Skeletal muscle satellite cell (primary cell): ENCODE measurements around the gene TRIP12. TPM values are rescaled to one million over a fixed set of nuclear protein-coding genes. Genes with fewer than 3 reads are reported as not detected.

Experiments
- H3K27me3 ChIP-seq: 2 replicates; pipeline ENCODE4 v1.7.0; 2013; ENCODE audit warnings: low read length; ENCODE audit not compliant: control insufficient read depth, insufficient read depth
- H3K36me3 ChIP-seq: 2 replicates; pipeline ENCODE4 v1.7.0; 2013; ENCODE audit warnings: mild to moderate bottlenecking, control low read depth, low read length; ENCODE audit not compliant: insufficient read depth
- H3K4me1 ChIP-seq: 2 replicates; pipeline ENCODE4 v1.7.0; 2013; ENCODE audit warnings: low read length; ENCODE audit not compliant: control insufficient read depth, insufficient read depth
- H3K4me2 ChIP-seq: 2 replicates; pipeline ENCODE4 v1.7.0; 2013; ENCODE audit warnings: mild to moderate bottlenecking, low read length
- H3K4me3 ChIP-seq: 2 replicates; pipeline ENCODE4 v1.7.0; 2013; ENCODE audit warnings: low read length
- H3K9ac ChIP-seq: 2 replicates; pipeline ENCODE4 v1.7.0; 2013; ENCODE audit warnings: mild to moderate bottlenecking, low read depth, low read length, moderate library complexity
- H3K9me3 ChIP-seq: replicated peaks from 2 replicates; pipeline ENCODE4 v1.7.0; 2013; ENCODE audit warnings: mild to moderate bottlenecking, control low read depth, low read length
- small RNA-seq: library from RNA; depleted of rRNA; stranded (forward); fragments of <200 nt; gene quantifications from one replicate; pipeline ENCODE3, GENCODE V24; 2012

Gene TRIP12

DNA sequence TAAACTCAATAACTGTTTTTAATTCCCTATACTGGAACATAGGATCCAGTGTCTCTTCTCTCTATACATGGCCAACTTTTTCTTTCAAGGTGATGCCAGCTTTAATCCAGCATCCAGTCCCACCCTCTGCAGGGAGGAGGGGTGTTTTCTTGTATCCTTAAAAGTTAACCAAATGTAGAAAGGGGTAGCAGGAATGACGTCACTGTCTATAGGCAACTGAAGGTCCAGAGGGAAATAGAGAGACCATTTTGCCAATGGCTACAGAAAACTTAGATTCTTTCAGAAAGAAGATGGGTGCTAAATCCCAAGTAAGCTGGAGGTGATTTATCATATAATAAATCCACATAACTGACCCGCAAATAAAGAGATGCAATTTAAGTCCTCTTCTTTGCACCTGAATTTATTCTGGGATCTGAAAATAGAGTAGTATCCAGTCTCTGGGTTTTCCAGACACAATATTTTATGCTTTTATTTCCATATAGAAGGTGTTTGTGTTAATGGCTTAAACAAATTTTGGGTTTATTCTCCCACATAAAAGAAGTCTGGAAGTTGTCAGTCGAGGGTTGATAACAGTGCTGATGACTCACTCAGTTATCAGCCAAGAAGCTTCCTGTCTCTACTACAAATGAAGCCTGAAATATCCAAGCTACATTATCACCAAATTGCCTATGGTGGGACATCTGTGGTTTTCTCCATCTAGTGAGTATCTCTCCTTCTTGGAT is 201.7 kb downstream of the TRIP12 start:
- H3K9me3 ChIP-seq, result no peaks in the 10 kb centered on the region
- peaks cover 4% of the 10 kb centered on the region for H3K4me1 ChIP-seq
- H3K4me3 ChIP-seq, result no peak overlapping the region
- no peaks in the 10 kb centered on the region for H3K36me3 ChIP-seq
- H3K9ac ChIP-seq, result no peak overlapping the region
- no peak overlapping the region for H3K4me2 ChIP-seq
- H3K27me3 ChIP-seq, result peaks cover 30% of the 10 kb centered on the region

DNA sequence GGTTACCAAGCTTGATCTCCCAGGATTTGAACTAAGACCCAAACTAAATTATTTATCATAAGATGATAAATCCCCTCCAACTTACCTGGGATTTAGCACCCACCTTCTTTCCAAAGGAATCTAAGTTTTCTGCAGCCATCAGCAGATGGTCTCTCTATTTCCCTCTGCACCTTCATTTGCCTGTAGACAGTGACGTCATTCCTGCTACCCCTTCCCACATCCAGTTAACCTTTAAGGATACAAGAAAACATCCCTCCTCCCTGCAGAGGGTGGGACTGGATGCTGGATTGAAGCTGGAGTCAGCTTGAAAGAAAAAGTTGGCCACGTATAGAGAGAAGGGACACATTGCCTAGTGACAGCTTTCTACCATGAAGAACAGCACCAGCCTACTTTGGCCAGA is 203.8 kb downstream of the TRIP12 start:
- Histone ChIP-seq H3K9me3 (no peaks in the 10 kb centered on the region), H3K27me3 (peaks cover 43% of the 10 kb centered on the region)

DNA sequence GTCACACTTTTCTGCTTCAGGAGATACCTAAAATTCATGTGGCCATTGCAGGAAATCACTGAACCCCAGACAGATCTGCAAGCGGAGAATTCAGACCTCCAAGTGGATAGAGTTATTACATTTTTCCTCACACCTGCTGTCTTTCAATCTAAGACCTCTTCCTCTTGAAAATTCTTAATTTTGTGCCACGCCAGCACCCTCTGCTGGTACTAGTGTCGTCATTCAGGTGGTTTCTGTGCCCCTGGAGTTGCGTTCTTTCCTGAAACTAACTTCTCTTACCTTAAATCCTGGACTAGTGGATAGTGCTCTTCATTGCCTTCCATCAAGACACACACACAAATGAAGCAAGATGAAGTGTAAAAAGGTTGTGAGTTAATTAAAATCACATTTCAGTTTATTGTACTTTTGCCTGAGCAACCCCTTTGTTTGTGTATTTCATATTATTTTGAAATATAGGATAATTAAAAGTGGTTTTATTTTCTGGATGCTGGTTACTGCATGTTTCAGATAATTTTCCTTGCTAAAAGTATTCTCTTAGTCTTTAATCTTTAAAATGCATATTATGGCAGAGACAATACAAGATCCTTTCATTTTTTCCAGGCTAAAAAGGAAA is 205.8 kb downstream of the TRIP12 start:
- Histone ChIP-seq H3K36me3 (no peaks in the 10 kb centered on the region), H3K4me3 (no peak overlapping the region), H3K4me2 (no peak overlapping the region), H3K4me1 (peaks cover 20% of the 10 kb centered on the region), H3K27me3 (peaks cover 58% of the 10 kb centered on the region), H3K9me3 (no peaks in the 10 kb centered on the region), H3K9ac (no peak overlapping the region)

More for the DNA sequence above, 203.8 kb downstream of the TRIP12 start:
- H3K36me3 ChIP-seq, result no peaks in the 10 kb centered on the region
- peaks cover 19% of the 10 kb centered on the region for H3K4me1 ChIP-seq
- no peak overlapping the region for H3K4me2 ChIP-seq
- no peak overlapping the region for H3K9ac ChIP-seq
- no peak overlapping the region for H3K4me3 ChIP-seq

DNA sequence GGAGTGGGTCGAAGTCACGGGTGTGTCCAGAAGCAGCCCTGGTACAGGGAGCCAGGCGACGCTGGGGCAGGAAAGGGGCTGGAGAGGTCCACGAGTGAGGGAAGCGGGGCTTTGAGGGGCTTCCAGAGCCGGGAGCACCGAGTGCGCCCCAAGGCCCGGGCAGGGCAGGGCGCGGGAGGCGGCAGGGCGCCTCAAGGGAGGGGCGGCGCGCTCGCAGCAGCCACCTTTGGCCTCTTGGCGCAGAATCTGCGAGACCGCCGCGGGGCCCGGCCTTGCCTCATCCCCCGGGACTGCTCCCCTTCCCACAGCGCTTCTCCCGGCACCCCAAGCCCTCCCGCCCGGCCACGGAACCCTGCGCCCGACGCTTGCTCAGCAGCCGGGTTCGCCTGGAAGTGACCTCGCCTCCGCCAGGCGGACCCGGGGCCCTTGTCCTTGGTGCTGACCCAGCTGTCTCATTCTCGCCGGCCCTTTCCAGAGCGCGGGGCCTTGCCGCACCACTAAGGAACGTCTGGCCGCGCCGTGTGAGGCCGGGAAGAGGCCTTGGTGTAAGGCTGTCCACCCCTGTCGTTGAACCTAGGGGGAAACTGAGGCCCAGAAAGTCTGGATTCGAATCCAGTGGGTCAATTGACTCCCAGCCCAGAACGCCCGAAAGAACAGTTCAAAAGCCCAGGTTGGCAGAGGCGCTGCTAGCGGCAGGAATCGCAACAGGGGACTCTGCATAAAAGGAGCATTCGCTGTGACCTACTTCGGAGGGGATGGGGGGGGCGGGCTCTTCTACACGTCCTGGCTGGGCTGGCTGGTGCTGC is 206.9 kb downstream of the TRIP12 start:
- no peaks in the 10 kb centered on the region for H3K9me3 ChIP-seq
- H3K4me1 ChIP-seq, result peaks cover 20% of the 10 kb centered on the region
- no peak overlapping the region for H3K9ac ChIP-seq
- H3K4me2 ChIP-seq, result peak overlapping the region; percentile 93
- H3K27me3 ChIP-seq, result peaks cover 66% of the 10 kb centered on the region
- peak overlapping the region; percentile 68 for H3K4me3 ChIP-seq
- no peaks in the 10 kb centered on the region for H3K36me3 ChIP-seq

DNA sequence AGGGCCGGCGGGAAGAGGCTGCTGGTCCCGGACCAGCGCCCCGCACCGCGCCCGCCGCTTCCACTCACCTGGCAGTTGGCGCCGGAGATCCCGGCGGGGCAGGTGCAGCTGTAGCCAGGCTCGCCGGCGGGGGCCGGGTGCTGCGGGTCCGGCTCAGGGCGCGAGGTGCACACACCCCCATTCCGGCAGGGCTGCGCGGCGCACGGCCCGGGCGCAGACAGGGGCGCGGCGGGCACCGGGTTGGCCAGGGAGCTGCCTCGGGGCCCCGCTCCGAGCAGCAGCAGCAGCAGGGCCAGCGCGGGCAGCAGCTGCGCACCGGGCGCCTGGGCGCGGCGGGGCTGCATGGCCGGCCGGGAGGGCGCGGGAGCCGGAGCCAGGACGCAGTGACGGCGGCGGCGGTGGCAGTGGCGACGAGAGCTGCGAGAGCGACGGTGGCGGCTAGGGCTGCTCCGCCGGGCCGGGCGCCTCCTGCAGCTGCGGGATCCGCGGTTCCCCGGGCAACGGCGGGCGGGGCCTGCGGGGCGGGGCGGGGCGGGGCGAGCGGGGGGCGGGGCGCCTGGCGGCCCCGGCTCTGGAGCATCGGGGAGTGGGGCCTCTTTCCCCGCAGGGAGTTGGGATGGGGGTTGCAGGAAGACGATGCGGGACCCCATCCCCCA is 207.6 kb downstream of the TRIP12 start, which contains the start of gene DNER:
Gene DNER (minus strand): TSS at position 476 of the 656 bp plus-strand sequence. CDS start 132 bp downstream, at position 344.
- Histone ChIP-seq H3K9ac (peak within 1 kb of the TSS; percentile 27), H3K4me1 (peaks cover 20% of the 10 kb centered on the region), H3K27me3 (peaks cover 69% of the 10 kb centered on the region), H3K9me3 (no peaks in the 10 kb centered on the region), H3K4me2 (peak within 1 kb of the TSS; percentile 93), H3K36me3 (no peaks in the 10 kb centered on the region), H3K4me3 (peak within 1 kb of the TSS; percentile 68)

Small RNA genes lying within 50 kb of the gene (small RNA-seq; reads per million reads assigned to genes)
- gene RNU6-613P (not detected), gene RNU6-964P (not detected)
